ENCODE results near the gene MRPS24. TPM values are rescaled to one million over a fixed set of nuclear protein-coding genes. Genes with fewer than 3 reads are reported as not detected.
A peak's percentile ranks its signal among the peaks of the same experiment; 100 is the strongest.

The MRPS24 gene
- total RNA-seq, 1 experiment from 2014 or later: 224 TPM

DNA sequence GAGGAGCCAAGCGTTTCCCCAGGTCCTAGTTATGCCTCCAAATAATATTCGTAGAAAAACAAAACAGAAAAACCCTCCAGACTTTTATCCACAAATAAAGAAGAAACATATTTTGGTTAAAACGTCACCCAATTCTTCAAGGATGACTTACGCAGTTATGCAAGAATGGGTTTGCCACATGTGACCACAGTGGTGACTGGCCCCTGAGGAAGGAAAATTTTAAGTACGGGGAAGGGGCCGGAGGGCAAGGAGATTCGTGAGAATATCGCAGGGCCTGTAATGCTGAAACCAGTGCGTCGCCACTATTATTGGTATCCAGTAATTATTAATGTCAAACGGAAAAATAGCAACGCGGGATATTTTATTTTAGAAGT, 537 bp upstream of the MRPS24 start:
- Histone ChIP-seq H3K36me3 (ENCODE audit: control insufficient read depth, insufficient read depth, low read length) (no peaks in the 10 kb centered on the region), H3K9me3 (ENCODE audit: control insufficient read depth, insufficient read depth, low read depth, low read length) (peaks cover 3% of the 10 kb centered on the region; the same call in 1 of the 2 replicates), H3K27ac (ENCODE audit: low read length) (peak overlapping the region; percentile 86), H3K27me3 (ENCODE audit: control insufficient read depth, insufficient read depth, low read length) (no peaks in the 10 kb centered on the region), H3K4me1 (ENCODE audit: control insufficient read depth, insufficient read depth, low read length) (peaks cover 9% of the 10 kb centered on the region), H3K4me3 (ENCODE audit: low read depth in 2 of 2, low read length in 2 of 2) (peak overlapping the region; percentile 70 to 75)
- DNase-seq (ENCODE audit: low read depth, low spot score) (peak; percentile 38), ATAC-seq (peak; percentile 20)
- intact Hi-C loops (cut with micrococcal nuclease; ENCODE audit: unreplicated experiment) (no loop called here), in situ Hi-C loops (cut with HindIII; ENCODE audit: low pct_unique_long_range_greater_than_20kb, low sequenced_read_pairs) (no loop called here)
- POLR2A ChIA-PET: interaction anchor here (0.6 kb wide), 2 partner anchors 283 to 301 kb away, joined by 5 to 7 read pairs; no protein-coding TSS in a partner anchor
- no TSS peak for BruUV-seq (replicated peaks)
- CTCF ChIA-PET: no interaction called here
- TF ChIP-seq POLR2AphosphoS5 (IDR thresholded peaks at IDR 0.05; ENCODE audit: low read depth, low read length): no peak
- TF ChIP-seq, protein P1, sequence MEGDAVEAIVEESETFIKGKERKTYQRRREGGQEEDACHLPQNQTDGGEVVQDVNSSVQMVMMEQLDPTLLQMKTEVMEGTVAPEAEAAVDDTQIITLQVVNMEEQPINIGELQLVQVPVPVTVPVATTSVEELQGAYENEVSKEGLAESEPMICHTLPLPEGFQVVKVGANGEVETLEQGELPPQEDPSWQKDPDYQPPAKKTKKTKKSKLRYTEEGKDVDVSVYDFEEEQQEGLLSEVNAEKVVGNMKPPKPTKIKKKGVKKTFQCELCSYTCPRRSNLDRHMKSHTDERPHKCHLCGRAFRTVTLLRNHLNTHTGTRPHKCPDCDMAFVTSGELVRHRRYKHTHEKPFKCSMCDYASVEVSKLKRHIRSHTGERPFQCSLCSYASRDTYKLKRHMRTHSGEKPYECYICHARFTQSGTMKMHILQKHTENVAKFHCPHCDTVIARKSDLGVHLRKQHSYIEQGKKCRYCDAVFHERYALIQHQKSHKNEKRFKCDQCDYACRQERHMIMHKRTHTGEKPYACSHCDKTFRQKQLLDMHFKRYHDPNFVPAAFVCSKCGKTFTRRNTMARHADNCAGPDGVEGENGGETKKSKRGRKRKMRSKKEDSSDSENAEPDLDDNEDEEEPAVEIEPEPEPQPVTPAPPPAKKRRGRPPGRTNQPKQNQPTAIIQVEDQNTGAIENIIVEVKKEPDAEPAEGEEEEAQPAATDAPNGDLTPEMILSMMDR (IDR thresholded peaks at IDR 0.05): no peak

DNA sequence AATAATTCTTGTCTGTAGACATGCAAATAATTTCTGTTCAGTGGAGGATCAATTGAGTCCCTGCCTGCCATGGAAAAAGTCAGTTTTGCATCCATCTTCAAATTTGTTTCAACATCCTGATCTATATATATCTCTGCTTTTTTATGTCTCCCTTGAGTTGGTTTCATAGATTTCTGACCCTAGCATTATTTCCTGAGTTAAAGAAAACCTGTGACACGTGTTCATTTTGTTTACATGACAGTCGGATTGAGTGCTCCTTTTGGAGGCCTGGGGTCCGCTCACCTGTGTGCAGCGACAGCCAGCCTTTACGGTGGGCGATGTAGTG, 674 bp downstream of the MRPS24 start:
- H3K4me3 ChIP-seq (ENCODE audit: low read depth in 2 of 2, low read length in 2 of 2): peak overlapping the region; percentile 70 to 75
- ATAC-seq (peak; percentile 15; the same call in 1 of the 2 replicates), DNase-seq (ENCODE audit: low read depth, low spot score) (no peak)
- intact Hi-C loops (cut with micrococcal nuclease; ENCODE audit: unreplicated experiment) (no loop called here), in situ Hi-C loops (cut with HindIII; ENCODE audit: low pct_unique_long_range_greater_than_20kb, low sequenced_read_pairs) (no loop called here)
- ChIA-PET POLR2A (interaction anchor here (0.6 kb wide), 1 partner anchor 43 kb away, joined by 3 read pairs; no protein-coding TSS in a partner anchor), CTCF (no interaction called here)
- TF ChIP-seq SIN3A (IDR thresholded peaks at IDR 0.05; ENCODE audit: borderline replicate concordance, insufficient read depth, low read depth, low read length): no peak
- peaks cover 3% of the 10 kb centered on the region; the same call in 1 of the 2 replicates for H3K9me3 ChIP-seq (ENCODE audit: control insufficient read depth, insufficient read depth, low read depth, low read length)
- BruUV-seq (replicated peaks): TSS peak; percentile 91
- no peaks in the 10 kb centered on the region for H3K27me3 ChIP-seq (ENCODE audit: control insufficient read depth, insufficient read depth, low read length)
- H3K4me1 ChIP-seq (ENCODE audit: control insufficient read depth, insufficient read depth, low read length): peaks cover 9% of the 10 kb centered on the region
- H3K27ac ChIP-seq (ENCODE audit: low read length): peak overlapping the region; percentile 76
- no peaks in the 10 kb centered on the region for H3K36me3 ChIP-seq (ENCODE audit: control insufficient read depth, insufficient read depth, low read length)

DNA sequence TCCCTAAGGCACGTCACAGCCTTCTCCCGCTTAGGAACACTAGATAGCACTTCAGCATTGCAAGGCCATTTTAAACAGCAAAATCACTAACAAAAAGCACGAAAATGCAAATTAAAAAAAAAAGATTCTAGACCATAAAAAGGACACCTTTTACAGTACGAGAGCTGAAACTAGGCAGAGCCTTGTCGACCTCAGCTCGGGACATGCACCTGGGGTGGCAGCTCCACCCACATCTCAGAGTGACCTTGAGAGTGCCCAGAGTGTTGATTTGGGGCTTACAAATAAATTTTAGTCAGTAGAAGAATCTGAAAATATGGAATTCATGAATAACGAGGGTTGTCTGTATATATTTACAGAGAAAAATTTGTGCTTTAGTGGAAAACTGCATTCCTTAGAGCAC, 1.1 kb downstream of the MRPS24 start:
- H3K27me3 ChIP-seq (ENCODE audit: control insufficient read depth, insufficient read depth, low read length): no peaks in the 10 kb centered on the region
- ChIA-PET POLR2A (interaction anchor here (0.6 kb wide), 1 partner anchor 42 kb away, joined by 3 read pairs; no protein-coding TSS in a partner anchor), CTCF (no interaction called here)
- H3K27ac ChIP-seq (ENCODE audit: low read length): peak overlapping the region; percentile 76; the same call in 1 of the 2 replicates
- H3K36me3 ChIP-seq (ENCODE audit: control insufficient read depth, insufficient read depth, low read length): no peaks in the 10 kb centered on the region
- DNase-seq (ENCODE audit: low read depth, low spot score) (no peak), ATAC-seq (no peak)
- H3K9me3 ChIP-seq (ENCODE audit: control insufficient read depth, insufficient read depth, low read depth, low read length): peaks cover 3% of the 10 kb centered on the region; the same call in 1 of the 2 replicates
- in situ Hi-C loops (cut with HindIII; ENCODE audit: low pct_unique_long_range_greater_than_20kb, low sequenced_read_pairs) (no loop called here), intact Hi-C loops (cut with micrococcal nuclease; ENCODE audit: unreplicated experiment) (no loop called here)
- TF ChIP-seq POLR2AphosphoS5 (IDR thresholded peaks at IDR 0.05; ENCODE audit: low read depth, low read length): no peak
- TF ChIP-seq, protein P1 (IDR thresholded peaks at IDR 0.05): no peak
- no peak for TF ChIP-seq TCF7L2 (IDR thresholded peaks at IDR 0.05; ENCODE audit: low read depth, low read length)
- TF ChIP-seq SIN3A (IDR thresholded peaks at IDR 0.05; ENCODE audit: borderline replicate concordance, insufficient read depth, low read depth, low read length): no peak
- TF ChIP-seq, protein P2, sequence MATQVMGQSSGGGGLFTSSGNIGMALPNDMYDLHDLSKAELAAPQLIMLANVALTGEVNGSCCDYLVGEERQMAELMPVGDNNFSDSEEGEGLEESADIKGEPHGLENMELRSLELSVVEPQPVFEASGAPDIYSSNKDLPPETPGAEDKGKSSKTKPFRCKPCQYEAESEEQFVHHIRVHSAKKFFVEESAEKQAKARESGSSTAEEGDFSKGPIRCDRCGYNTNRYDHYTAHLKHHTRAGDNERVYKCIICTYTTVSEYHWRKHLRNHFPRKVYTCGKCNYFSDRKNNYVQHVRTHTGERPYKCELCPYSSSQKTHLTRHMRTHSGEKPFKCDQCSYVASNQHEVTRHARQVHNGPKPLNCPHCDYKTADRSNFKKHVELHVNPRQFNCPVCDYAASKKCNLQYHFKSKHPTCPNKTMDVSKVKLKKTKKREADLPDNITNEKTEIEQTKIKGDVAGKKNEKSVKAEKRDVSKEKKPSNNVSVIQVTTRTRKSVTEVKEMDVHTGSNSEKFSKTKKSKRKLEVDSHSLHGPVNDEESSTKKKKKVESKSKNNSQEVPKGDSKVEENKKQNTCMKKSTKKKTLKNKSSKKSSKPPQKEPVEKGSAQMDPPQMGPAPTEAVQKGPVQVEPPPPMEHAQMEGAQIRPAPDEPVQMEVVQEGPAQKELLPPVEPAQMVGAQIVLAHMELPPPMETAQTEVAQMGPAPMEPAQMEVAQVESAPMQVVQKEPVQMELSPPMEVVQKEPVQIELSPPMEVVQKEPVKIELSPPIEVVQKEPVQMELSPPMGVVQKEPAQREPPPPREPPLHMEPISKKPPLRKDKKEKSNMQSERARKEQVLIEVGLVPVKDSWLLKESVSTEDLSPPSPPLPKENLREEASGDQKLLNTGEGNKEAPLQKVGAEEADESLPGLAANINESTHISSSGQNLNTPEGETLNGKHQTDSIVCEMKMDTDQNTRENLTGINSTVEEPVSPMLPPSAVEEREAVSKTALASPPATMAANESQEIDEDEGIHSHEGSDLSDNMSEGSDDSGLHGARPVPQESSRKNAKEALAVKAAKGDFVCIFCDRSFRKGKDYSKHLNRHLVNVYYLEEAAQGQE (IDR thresholded peaks at IDR 0.05; ENCODE audit: insufficient read depth in 1 of 2, low read depth in 2 of 2, low read length in 1 of 2): no peak
- peak overlapping the region; percentile 70 to 75 for H3K4me3 ChIP-seq (ENCODE audit: low read depth in 2 of 2, low read length in 2 of 2)
- H3K4me1 ChIP-seq (ENCODE audit: control insufficient read depth, insufficient read depth, low read length): peaks cover 9% of the 10 kb centered on the region
- no TSS peak for BruUV-seq (replicated peaks)
